GM12891 (cell line): ENCODE results near the gene PPP1R1C.

Source experiments
- POLR2A ChIP-seq: IDR thresholded peaks from 2 replicates; pipeline ENCODE4 v1.6.1; 2011; ENCODE audit warnings: low read depth, low read length, control low read depth
- POLR2AphosphoS5 ChIP-seq: IDR thresholded peaks from 2 replicates; pipeline ENCODE4 v1.6.1; 2011; ENCODE audit warnings: low read depth, low read length, control low read depth
- POU2F2 ChIP-seq: IDR thresholded peaks from 2 replicates; pipeline ENCODE4 v1.6.1; 2011; ENCODE audit warnings: low read depth, mild to moderate bottlenecking, control low read depth, low read length, moderate library complexity
- TAF1 ChIP-seq: IDR thresholded peaks from 2 replicates; pipeline ENCODE4 v1.6.1; 2011; ENCODE audit warnings: low read depth, low read length, control low read depth

DNA sequence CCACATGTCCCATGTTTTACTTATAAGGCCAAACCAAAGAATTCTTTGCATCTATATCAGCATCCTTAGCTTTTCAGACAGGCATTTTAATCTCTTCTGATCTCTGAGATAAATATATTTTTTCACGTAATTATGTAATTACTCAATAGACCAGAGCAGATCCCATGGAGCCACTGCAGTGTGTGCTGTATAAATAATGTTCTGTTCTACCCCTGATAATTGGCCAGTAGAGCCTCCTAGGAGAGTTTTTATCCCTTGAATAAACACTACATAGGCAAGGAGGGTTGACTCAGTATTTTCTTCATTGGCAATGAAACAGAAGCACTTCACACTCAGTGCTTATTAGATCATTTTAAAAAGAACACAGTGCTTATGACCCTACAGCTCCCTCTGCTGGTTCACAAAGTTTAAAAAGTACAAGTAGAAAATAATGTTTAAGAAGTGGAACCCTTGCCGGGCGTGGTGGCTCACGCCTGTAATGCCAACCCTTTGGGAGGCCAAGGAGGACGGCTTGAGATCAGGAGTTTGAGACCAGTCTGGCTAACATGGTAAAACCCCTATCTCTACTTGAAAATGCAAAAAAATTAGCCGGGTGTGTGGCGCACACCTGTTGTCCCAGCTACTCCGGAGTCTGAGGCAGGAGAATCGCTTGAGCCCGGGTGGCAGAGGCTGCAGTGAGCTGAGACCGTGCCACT, 91.9 kb downstream of the PPP1R1C start:
- TF ChIP-seq POLR2A (no peak), POLR2AphosphoS5 (no peak), POU2F2 (no peak), TAF1 (no peak)
